Body of pancreas (tissue), 4 donors: ENCODE measurements around the gene CAMK2N2.

Experiments used
- POLR2A ChIP-seq, 3 donors: fragments of 450-650 bp; IDR thresholded peaks; one replicate each; pipeline ENCODE4 v1.6.1; 2016; ENCODE audit warnings: antibody characterized with exemption in 3 of 3, mild to moderate bottlenecking in 2 of 3
- TF ChIP-seq, protein P1 (sequence below), 7 experiments: fragments of 450-650 bp in 4 of 7; fragments of 200-600 bp in 3 of 7; sonication (generic) in 3 of 7; IDR thresholded peaks; one replicate each; pipeline ENCODE4 v1.5.1; 2016 to 2019; ENCODE audit warnings: antibody characterized with exemption in 7 of 7

DNA sequence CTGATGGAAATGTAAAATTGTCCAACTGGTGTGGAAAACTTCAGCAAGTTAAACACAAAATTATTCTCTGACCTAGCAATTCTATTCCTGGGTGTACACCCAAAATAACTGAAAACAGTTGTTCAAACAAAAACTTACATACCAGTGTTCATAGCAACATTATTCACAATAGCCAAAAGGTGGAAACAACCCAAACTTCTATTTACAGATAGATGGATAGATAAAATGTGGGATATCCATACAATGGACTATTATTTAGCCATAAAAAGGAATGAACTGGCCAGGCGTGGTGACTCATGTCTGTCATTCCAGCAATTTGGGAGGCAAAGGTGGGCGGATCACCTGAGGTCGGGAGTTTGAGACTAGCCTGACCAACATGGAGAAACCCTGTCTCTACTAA, 38.8 kb downstream of the CAMK2N2 start:
- TF ChIP-seq, protein P1, sequence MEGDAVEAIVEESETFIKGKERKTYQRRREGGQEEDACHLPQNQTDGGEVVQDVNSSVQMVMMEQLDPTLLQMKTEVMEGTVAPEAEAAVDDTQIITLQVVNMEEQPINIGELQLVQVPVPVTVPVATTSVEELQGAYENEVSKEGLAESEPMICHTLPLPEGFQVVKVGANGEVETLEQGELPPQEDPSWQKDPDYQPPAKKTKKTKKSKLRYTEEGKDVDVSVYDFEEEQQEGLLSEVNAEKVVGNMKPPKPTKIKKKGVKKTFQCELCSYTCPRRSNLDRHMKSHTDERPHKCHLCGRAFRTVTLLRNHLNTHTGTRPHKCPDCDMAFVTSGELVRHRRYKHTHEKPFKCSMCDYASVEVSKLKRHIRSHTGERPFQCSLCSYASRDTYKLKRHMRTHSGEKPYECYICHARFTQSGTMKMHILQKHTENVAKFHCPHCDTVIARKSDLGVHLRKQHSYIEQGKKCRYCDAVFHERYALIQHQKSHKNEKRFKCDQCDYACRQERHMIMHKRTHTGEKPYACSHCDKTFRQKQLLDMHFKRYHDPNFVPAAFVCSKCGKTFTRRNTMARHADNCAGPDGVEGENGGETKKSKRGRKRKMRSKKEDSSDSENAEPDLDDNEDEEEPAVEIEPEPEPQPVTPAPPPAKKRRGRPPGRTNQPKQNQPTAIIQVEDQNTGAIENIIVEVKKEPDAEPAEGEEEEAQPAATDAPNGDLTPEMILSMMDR (IDR thresholded peaks at IDR 0.05): no peak
- no peak for TF ChIP-seq POLR2A (IDR thresholded peaks at IDR 0.05)
